ENCODE measurements around the gene NUP210.

GRCh38 chr3:13460341-13460736 is 40.2 kb upstream of the NUP210 start:
- TF ChIP-seq CTCF (IDR thresholded peaks at IDR 0.05; ENCODE audit: low read depth, low read length, missing input control), result no peak
- TF ChIP-seq GABPA (IDR thresholded peaks at IDR 0.05 in 1 of 2, conservative IDR thresholded peaks at IDR 0.05 in 1 of 2), result no peak
- TF ChIP-seq RAD21 (IDR thresholded peaks at IDR 0.05), result no peak
- TF ChIP-seq RXRA (IDR thresholded peaks at IDR 0.05), result no peak
- TF ChIP-seq MAX (IDR thresholded peaks at IDR 0.05), result no peak
- TF ChIP-seq HNF4G (IDR thresholded peaks at IDR 0.05), result no peak
- no peak for TF ChIP-seq TAF1 (conservative IDR thresholded peaks at IDR 0.05)
- TF ChIP-seq SP1 (IDR thresholded peaks at IDR 0.05), result no peak

All from liver (tissue), 3 donors.